NCI-H510A treated with DMSO at 0.1 percent for 48 hours (cell line): ENCODE data around the gene MTHFR.

Experiments used
- DNase-seq: peaks from one replicate; lab custom pipeline; 2025; lab: John Stamatoyannopoulos, UW

The MTHFR gene

DNA sequence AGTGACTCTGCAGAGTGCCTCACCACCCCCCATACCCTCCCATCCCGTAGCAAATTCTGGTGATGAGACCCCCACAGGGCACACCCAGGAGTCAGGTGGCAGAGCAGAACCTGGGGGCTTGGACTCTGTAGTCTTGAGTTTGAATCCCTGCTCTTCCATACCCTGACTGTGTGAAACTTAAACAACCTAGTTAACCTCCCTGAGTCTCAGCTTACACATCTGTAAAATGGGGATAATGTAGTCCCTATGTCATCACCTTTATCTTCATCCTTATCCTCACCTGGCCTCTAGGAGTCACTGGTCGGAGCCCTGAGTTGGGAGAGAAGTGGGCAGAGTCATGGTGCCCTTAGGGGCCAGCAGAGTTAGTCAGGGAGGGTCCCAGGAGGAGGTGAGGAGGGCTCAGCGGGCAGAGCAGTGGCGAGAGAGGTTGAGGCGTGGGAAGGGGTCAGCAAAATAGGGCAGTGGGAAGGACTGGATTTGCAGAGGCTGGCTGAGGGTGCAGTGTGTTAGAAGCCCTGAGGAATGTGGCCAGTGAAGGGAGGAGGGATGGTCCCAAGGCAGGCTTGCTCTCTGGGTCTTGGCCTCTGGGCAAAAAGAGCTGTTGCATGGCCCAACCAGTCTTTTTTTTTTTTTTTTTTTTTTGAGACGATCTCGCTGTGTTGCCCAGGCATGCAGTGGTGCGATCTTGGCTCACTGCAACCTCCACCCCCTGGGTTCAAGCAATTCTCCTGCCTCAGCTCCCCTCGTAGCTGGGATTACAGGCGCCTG lies 25.2 kb downstream of the MTHFR start:
- DNase-seq = no peak

DNA sequence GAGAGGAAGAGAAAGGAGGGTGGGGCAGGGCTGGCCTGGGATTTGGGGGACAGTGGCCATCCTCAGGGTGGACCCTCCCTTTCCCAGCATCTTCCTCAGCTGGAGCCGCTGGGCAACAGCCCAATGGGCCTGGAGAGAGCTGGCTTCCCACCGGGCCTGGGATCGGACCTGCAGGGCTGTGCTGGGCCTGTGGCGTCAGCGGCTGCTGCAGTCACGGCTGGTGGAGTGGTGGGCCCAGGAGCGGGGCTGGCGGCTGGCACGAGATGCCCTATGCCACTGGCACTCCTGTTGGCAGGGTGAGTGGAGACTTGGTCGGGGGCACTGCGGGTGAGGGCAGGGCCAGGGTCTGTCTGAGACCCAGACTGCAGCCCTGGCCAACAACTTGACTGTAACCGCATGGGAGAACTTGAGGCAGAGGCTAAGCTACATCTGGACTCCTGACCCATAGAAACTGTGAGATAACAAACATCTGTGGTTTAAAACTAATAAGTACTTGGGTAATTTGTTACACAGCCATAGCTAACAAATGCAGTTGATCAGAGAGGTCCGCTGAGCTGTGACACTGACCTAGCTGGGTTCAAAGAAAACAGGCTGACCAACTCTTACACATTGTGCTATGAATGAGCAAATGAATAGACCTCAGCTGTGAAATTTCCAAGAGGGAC lies 25.9 kb downstream of the MTHFR start:
- no peak for DNase-seq

DNA sequence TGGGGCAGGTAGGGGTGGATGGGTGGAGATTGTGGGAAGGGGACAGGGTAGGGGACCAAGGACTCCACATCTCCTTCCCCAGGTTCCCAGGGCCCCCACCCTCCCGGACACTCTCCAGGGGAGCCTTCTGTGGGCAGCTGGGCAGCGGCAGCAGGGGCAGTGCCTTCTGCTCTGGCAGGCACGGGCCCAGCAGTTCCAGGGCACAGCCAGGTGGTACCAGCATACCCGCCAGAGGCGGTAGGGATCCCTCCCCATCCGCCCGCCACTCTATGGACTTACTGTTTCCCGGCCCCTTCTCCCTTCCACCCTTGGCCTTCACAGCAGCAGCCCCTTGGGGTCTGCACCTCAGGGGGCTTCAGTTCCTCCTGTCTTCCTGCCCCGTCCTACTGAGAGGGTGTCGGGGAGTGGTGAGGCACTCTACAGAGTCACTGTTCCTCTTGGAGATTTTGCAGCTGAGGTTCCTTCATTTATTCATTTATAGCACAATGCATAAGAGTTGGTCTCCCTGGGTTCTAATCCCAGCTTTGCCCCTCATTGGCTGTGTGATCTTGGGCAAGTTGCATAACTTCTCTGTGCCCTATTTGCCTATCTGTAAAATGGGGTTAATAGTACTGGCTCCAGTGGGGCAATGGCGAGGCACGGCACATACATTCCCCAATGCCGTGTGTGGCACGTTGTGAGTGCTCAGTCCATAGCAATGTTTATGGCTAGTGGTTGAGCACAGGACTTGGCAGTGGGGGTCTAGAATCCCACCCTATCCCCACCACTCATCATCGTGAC lies 26.7 kb downstream of the MTHFR start:
- DNase-seq = no peak

DNA sequence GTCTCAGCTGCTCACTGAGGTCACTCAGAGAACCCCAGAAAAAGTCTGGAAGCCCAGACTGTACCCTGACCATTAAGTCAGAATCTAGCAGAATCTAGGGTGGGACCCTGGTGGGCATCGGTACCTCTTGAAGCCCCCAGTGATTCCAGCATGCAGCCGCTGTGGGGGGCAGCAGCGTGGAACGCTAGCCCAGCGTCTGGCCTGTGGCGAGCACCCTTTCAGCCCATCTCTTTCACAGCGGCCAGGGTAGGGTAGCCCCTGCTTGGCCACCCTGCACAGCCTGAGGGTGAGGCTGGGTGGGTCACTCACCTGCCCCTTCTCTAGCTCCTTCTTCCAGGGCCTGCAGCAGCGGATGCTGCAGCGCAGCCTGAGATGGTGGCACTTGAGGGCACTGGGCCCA lies 27.4 kb downstream of the MTHFR start:
- no peak for DNase-seq

DNA sequence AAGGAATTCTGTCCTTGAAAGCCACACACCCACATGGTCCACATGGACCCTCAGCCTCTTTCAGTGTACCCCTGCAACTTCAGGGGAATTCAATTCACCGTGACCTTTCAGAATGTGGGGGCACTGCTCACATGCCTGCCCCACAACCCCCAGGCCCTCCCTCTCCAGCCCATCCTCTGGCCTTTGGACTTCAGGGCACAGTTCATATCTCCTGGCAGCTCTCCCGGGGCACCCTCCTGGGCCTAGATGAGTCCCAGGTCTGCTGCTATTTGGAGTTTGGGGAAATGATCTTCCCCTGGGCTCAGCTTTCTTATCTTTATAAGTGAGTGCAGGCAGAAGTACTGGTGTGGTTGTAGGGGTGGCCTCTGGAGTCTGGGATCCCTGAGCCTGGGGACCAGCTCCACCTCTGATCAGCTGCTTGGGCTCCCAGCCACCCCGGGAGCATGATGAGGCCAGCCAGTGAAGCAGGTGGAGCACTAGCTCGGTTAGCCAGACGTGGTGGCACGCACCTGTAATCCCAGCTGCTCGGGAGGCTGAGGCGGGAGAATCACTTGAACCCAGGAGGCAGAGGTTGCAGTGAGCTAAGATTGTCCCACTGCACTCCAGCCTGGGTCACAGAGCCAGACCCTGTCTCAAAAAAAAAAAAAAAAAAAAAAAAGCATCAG lies 28.0 kb downstream of the MTHFR start:
- no peak for DNase-seq

DNA sequence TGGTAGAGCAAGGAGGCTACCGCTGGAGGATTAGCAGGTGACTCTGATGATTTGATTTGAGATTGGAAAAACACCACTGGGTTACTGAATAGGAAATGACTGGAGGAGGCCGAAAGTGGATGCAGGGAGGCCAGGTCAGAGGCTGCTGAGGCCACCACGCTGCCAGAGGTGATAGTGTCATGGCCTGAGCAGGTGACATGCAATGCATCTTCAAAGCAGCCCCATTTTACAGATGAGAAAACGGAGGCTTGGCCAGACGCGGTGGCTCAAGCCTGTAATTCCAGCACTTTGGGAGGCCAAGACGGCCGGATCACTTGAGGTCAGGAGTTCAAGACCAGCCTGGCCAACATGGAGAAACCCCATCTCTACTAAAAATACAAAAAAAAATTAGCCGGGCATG lies 31.0 kb downstream of the MTHFR start:
- DNase-seq = no peak

GRCh38 chr1:11772458-11772857 lies 33.3 kb downstream of the MTHFR start:
- no peak for DNase-seq

DNA sequence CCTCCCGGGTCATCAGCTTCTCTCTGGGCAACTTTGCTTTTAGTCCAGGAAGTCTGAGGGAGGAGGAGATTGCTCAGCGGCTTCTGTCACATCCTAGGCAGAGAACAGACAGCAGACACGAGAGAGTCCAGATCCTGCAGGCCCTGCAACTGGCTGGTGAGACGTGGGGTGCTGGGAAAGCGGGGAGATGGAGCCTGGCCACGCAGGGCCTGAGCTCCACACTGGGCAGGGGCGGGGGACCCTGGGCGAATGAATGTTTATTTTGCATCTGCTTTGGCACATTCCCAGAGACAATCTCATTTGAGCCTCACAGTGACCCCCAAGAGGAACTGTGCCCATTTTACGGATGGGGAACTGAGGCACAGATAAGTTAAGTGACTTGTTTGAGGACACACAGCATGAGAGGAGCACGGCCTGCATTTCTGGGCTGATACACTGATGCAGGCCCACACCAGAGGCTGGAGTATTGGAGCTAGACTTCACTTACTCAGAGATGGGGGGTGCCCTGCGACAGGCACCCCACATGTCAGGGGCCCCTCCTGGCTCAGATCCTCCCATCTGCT lies 34.2 kb downstream of the MTHFR start:
- no peak for DNase-seq

- DNase-seq = no peak
Measured at GRCh38 chr1:11770011-11770410, 35.8 kb downstream of the MTHFR start.

DNA sequence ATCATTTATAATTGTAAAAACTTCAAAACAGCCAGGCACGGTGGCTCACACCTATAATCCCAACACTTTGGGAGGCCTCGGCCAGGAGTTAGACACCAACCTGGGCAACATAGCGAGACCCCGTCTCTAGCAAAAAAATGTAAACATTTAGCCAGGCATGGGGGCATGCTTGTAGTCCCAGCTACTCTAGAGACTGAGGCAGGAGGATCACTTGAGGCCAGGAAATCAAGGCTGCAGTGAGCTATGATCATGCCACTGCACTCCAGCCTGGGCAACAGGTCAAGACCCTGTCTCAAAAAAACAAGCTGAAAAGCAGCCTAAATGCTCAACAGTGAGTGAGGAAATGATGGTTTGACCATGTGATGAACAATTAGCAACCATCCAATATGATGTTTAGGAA lies 36.5 kb downstream of the MTHFR start:
- no peak for DNase-seq

DNA sequence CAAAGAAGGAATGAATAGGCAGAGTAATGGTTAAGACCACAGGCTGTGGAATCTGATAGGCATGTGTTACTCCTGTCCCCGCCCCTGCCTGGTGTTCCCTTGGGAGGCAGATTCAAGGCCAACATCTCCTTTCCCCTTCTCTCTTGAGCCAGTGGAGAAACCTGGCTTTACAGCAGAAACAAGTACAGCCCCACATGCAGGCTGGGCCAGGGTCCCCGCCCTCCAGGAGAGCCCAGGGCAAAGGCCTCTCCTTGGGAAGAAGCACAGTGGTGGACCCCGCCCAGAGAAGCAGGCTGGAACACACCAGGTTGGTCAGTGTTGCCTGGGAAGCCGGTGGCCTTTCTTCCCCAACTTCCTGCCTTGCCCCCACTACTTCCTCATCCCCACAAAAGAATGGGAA lies 36.9 kb downstream of the MTHFR start:
- DNase-seq = no peak

DNA sequence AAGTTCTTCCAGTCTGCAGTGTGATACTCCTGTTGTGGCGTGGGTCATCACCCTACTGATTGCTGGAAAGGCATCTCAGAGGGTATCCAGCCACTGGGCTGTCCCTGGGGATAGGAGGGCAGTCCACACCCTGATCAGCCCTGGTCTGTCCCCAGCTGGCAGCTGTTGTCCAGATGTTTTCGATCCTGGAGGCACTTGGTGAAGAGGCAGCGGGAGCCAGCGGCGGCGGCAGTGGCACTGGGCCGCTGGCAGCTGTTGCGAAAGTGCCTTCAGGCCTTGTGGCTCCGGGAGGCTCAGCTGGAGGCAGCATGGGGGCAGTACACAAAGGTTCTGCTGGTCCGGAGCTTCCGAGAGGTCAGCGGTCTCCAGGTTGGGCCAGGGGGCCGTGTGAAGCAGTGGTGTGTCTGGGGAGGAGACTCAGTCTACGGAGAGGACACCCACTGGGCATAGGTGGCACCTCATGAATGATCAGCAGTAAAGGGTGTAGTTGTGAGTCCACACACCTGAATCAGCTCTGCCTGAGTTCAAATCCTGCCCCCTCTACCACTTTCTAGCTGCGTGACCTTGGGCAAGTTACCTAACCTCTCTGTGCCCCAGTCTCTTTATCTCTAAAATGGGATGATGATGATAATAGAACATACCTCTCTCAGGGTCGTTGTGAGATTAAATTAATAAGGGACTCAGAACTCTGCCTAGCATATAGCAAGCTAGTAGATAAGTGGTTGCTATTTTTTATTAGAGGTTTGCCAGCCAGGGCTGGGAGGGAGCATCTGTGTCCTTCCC lies 37.7 kb downstream of the MTHFR start:
- DNase-seq = no peak

GRCh38 chr1:11766429-11766776 lies 39.4 kb downstream of the MTHFR start:
- no peak for DNase-seq

DNA sequence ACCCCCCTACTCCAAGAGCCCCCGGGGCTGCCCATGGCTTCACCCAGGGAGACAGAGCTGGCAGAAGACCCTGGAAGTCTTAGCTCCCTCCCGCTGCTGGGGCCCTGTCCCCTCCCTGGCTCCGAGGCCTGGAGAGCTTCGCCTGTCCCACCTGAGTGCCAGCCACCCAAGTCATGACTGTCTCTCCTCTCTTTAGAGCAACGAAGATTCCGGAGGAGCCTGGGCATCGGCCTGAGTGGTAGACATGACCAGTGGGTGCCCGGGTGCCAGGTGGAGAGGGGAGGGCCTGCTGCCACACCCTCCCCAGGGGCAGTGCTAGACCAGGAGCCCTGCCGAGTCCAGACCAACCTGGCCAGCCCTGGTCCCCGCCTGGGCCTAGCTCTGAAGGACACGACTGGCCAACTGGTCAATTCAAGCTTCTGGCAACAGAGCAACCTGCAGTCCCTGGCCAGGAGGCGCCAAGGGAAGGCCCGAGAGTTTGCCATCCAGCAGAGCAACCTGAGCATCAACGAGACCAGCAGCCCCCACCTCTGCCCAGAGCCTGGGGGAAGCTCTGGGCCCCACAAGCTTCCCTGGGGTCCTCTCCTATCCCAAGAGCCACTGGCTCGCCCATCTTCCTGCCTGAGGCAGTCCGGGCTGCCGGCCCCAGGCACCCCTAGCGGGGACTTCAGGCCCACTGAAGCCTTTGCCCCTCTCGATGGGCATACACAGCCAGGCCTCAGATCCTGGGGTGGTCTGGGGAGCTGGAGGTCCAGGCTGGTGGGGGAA lies 39.9 kb downstream of the MTHFR start:
- no peak for DNase-seq

GRCh38 chr1:11764519-11764918 lies 41.2 kb downstream of the MTHFR start:
- DNase-seq = no peak

DNA sequence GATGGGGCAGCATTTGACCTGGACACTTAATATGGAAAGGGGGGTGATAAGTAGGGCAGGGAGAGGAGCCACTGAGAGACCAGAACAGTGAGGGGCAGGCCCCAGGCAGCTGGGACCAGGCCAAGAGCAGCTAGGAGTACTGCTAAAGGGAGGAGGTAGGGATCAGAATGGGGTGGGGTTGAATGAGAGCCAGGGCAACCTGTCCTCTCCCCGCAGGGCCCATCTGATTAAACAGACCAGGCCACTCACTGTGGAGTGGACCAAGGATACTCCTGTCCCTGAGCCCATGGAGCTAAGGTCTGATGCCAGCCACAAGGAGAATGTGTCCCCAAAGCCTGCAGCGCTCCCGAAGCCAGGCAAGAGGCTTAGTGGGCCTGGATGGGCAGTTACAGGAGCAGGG lies 41.6 kb downstream of the MTHFR start:
- DNase-seq = no peak

DNA sequence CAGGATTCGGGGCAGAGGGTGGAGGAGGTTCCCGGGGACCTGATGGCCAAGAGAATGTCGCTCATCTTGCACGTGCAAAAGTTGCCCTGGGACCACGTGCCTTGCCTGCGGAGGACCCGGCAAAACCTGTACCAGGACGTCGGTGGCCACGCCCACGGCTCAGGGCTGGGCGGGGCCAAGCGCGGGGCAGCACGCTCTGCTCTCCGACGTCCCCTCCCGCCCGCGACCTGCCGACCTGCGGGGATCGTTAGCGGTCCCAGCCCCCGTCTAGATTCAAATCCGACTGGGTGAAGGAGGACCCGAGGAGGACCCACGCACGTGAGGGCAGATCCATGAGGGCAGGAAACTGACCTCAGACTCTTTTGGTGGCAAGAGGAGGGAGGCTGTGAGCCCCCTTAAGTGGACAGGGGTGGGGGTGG lies 43.8 kb downstream of the MTHFR start, which contains the start of gene C1orf167:
Gene C1orf167 (plus strand): TSS at position 206 of the 419 bp plus-strand sequence. CDS start 2,208 bp downstream, outside the sequence.
- DNase-seq = no peak

GRCh38 chr1:11761285-11761684 lies 44.5 kb downstream of the MTHFR start:
- DNase-seq = no peak

- no peak for DNase-seq
Measured at GRCh38 chr1:11759791-11760190, 46.0 kb downstream of the MTHFR start.

DNA sequence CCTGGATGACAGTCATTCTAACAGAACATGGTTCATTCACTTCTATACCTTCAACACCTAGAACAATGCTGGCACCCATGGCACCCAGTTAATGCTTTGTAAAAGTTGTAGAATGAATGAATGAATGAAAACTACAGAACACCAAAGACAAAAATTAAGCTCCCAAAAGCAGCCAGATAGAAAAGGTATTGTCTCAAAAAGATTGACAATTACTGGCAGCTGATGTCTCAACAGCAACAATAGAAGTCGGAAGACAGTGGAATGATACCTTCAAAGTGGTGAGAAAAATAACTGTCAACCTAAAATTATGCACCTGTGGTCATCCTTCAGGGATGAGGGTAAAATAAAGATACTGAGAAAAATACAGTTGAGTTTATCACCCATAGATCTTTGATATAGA lies 48.7 kb downstream of the MTHFR start:
- DNase-seq = no peak
